ENCODE measurements around the gene MYH16. TPM values are rescaled to one million over a fixed set of nuclear protein-coding genes. Genes with fewer than 3 reads are reported as not detected.

The MYH16 gene
- total and polyA plus RNA-seq, 2 donors (not counting 1 experiment from before 2014, with no cell fraction given): not detected

GRCh38 chr7:99244939-99245338 lies 27.7 kb upstream of the MYH16 start:
- no peaks in the 10 kb centered on the region for H3K79me2 ChIP-seq (ENCODE audit: control insufficient read depth, insufficient read depth, low read length)

GRCh38 chr7:99248391-99249095 lies 24.1 kb upstream of the MYH16 start:
- peaks cover 2% of the 10 kb centered on the region for H3K4me1 ChIP-seq (ENCODE audit: control insufficient read depth, extremely low read depth, insufficient read depth, low read length)
- no peak overlapping the region for H3K4me2 ChIP-seq (ENCODE audit: extremely low read depth, insufficient read depth, low read length)
- no peaks in the 10 kb centered on the region for H4K20me1 ChIP-seq (ENCODE audit: control insufficient read depth, extremely low read depth, insufficient read depth, low read length)
- H3K27me3 ChIP-seq (ENCODE audit: control insufficient read depth, insufficient read depth, low read length): peaks cover 4% of the 10 kb centered on the region
- H3K9ac ChIP-seq (ENCODE audit: insufficient read depth, low read length): no peak overlapping the region
- H2AFZ ChIP-seq (ENCODE audit: low read length): no peak overlapping the region
- H3K9me3 ChIP-seq (ENCODE audit: control insufficient read depth, insufficient read depth, low read depth, low read length): no peaks in the 10 kb centered on the region
- no peaks in the 10 kb centered on the region for H3K36me3 ChIP-seq (ENCODE audit: control insufficient read depth, insufficient read depth, low read length)
- H3K4me3 ChIP-seq (replicated peaks in 1 of 4; ENCODE audit: control extremely low read depth in 1 of 4, insufficient read depth in 1 of 4, low read depth in 3 of 4, low read length in 4 of 4): no peak overlapping the region
- H3K79me2 ChIP-seq (ENCODE audit: control insufficient read depth, insufficient read depth, low read length): no peaks in the 10 kb centered on the region
- DNase-seq (ENCODE audit: low read depth in 2 of 2): no peak
- TF ChIP-seq EZH2 (IDR thresholded peaks at IDR 0.05; ENCODE audit: low read length, missing control alignments) (no peak), CTCF (conservative IDR thresholded peaks at IDR 0.05 in 1 of 2, IDR thresholded peaks at IDR 0.05 in 1 of 2; ENCODE audit: low read depth in 1 of 2, low read length in 2 of 2) (no peak)
- no peak overlapping the region for H3K27ac ChIP-seq (ENCODE audit: insufficient read depth, low read length)

More at GRCh38 chr7:99244939-99245338, 27.7 kb upstream of the MYH16 start:
- no peak overlapping the region for H3K9ac ChIP-seq (ENCODE audit: insufficient read depth, low read length)
- no peak overlapping the region for H3K27ac ChIP-seq (ENCODE audit: insufficient read depth, low read length)
- no peaks in the 10 kb centered on the region for H3K9me3 ChIP-seq (ENCODE audit: control insufficient read depth, insufficient read depth, low read depth, low read length)
- no peak overlapping the region for H3K4me3 ChIP-seq (replicated peaks in 1 of 4; ENCODE audit: control extremely low read depth in 1 of 4, insufficient read depth in 1 of 4, low read depth in 3 of 4, low read length in 4 of 4)
- peaks cover 2% of the 10 kb centered on the region for H3K4me1 ChIP-seq (ENCODE audit: control insufficient read depth, extremely low read depth, insufficient read depth, low read length)
- DNase-seq (ENCODE audit: low read depth in 2 of 2): peak in 1 of 2 donors; percentile 64
- no peaks in the 10 kb centered on the region for H4K20me1 ChIP-seq (ENCODE audit: control insufficient read depth, extremely low read depth, insufficient read depth, low read length)
- no peak for TF ChIP-seq EZH2 (IDR thresholded peaks at IDR 0.05; ENCODE audit: low read length, missing control alignments)
- no peak for TF ChIP-seq CTCF (conservative IDR thresholded peaks at IDR 0.05 in 1 of 2, IDR thresholded peaks at IDR 0.05 in 1 of 2; ENCODE audit: low read depth in 1 of 2, low read length in 2 of 2)
- H3K4me2 ChIP-seq (ENCODE audit: extremely low read depth, insufficient read depth, low read length): peak overlapping the region; percentile 11
- H3K36me3 ChIP-seq (ENCODE audit: control insufficient read depth, insufficient read depth, low read length): no peaks in the 10 kb centered on the region
- H2AFZ ChIP-seq (ENCODE audit: low read length): no peak overlapping the region
- no peaks in the 10 kb centered on the region for H3K27me3 ChIP-seq (ENCODE audit: control insufficient read depth, insufficient read depth, low read length)

- H3K4me2 ChIP-seq (ENCODE audit: extremely low read depth, insufficient read depth, low read length): no peak overlapping the region
- no peaks in the 10 kb centered on the region for H4K20me1 ChIP-seq (ENCODE audit: control insufficient read depth, extremely low read depth, insufficient read depth, low read length)
- H3K9me3 ChIP-seq (ENCODE audit: control insufficient read depth, insufficient read depth, low read depth, low read length): no peaks in the 10 kb centered on the region
- peaks cover 7% of the 10 kb centered on the region for H3K27me3 ChIP-seq (ENCODE audit: control insufficient read depth, insufficient read depth, low read length)
- no peak overlapping the region for H3K27ac ChIP-seq (ENCODE audit: insufficient read depth, low read length)
- no peak for TF ChIP-seq CTCF (conservative IDR thresholded peaks at IDR 0.05 in 1 of 2, IDR thresholded peaks at IDR 0.05 in 1 of 2; ENCODE audit: low read depth in 1 of 2, low read length in 2 of 2)
- no peak for TF ChIP-seq EZH2 (IDR thresholded peaks at IDR 0.05; ENCODE audit: low read length, missing control alignments)
- no peaks in the 10 kb centered on the region for H3K4me1 ChIP-seq (ENCODE audit: control insufficient read depth, extremely low read depth, insufficient read depth, low read length)
- H3K36me3 ChIP-seq (ENCODE audit: control insufficient read depth, insufficient read depth, low read length): no peaks in the 10 kb centered on the region
- H3K79me2 ChIP-seq (ENCODE audit: control insufficient read depth, insufficient read depth, low read length): no peaks in the 10 kb centered on the region
- H3K9ac ChIP-seq (ENCODE audit: insufficient read depth, low read length): no peak overlapping the region
- no peak overlapping the region for H3K4me3 ChIP-seq (replicated peaks in 1 of 4; ENCODE audit: control extremely low read depth in 1 of 4, insufficient read depth in 1 of 4, low read depth in 3 of 4, low read length in 4 of 4)
- no peak for DNase-seq (ENCODE audit: low read depth in 2 of 2)
- H2AFZ ChIP-seq (ENCODE audit: low read length): no peak overlapping the region
These were observed 22.6 kb upstream of the MYH16 start for GRCh38 chr7:99249985-99250575.

All from fibroblast of lung (primary cell).